ENCODE data around the gene ANKRD2.

The ANKRD2 gene

GRCh38 chr10:97590082-97590747 is 17.6 kb downstream of the ANKRD2 start:
- Histone ChIP-seq H3K4me1 (ENCODE audit: control insufficient read depth in 1 of 2, insufficient read depth in 2 of 2, low read length in 2 of 2) (peaks cover 3 to 4% of the 10 kb centered on the region in 2 experiments), H3K79me1 (ENCODE audit: low read length) (no peaks in the 10 kb centered on the region), H3K36me3 (ENCODE audit: control insufficient read depth in 1 of 2, insufficient read depth in 2 of 2, low read length in 2 of 2) (no peaks in the 10 kb centered on the region), H2AFZ (ENCODE audit: insufficient read depth, low read length, poor library complexity) (no peak overlapping the region), H4K12ac (ENCODE audit: low read depth, low read length) (no peak overlapping the region), H3K4me2 (ENCODE audit: low read length) (no peak overlapping the region), H3K14ac (ENCODE audit: low read length) (no peak overlapping the region), H2BK120ac (ENCODE audit: insufficient read depth, low read length, poor library complexity) (no peak overlapping the region), H3K27me3 (ENCODE audit: insufficient read depth, low read length) (no peaks in the 10 kb centered on the region), H3K9ac (ENCODE audit: low read length) (no peak overlapping the region), H3K27ac (ENCODE audit: low read depth, low read length) (no peak overlapping the region), H3K4me3 (ENCODE audit: low read depth, low read length) (no peak overlapping the region), H2AK5ac (ENCODE audit: low read length) (no peak overlapping the region), H2BK5ac (ENCODE audit: low read depth, low read length, poor library complexity) (no peak overlapping the region), H3K9me3 (ENCODE audit: insufficient read depth, low read depth, low read length) (peaks cover 3% of the 10 kb centered on the region), H3K23ac (ENCODE audit: low read length) (no peak overlapping the region), H4K91ac (ENCODE audit: low read depth, low read length) (no peak overlapping the region), H3K79me2 (ENCODE audit: control insufficient read depth, insufficient read depth, low read length, poor library complexity) (no peaks in the 10 kb centered on the region), H3K4ac (ENCODE audit: low read depth, low read length) (no peak overlapping the region), H4K8ac (ENCODE audit: low read depth, low read length) (no peak overlapping the region), H2BK12ac (ENCODE audit: low read length) (no peak overlapping the region), H3K18ac (ENCODE audit: low read length) (no peak overlapping the region)
- DNase-seq: no peak
- WGBS (ENCODE audit: extremely low coverage, insufficient coverage, insufficient read length): no CpG with 5 or more reads among the region's 15 CpGs

- Histone ChIP-seq H2BK120ac (ENCODE audit: insufficient read depth, low read length, poor library complexity) (no peak overlapping the region), H3K23ac (ENCODE audit: low read length) (no peak overlapping the region), H3K9me3 (ENCODE audit: insufficient read depth, low read depth, low read length) (peaks cover 3% of the 10 kb centered on the region), H4K8ac (ENCODE audit: low read depth, low read length) (no peak overlapping the region), H2BK12ac (ENCODE audit: low read length) (no peak overlapping the region), H3K79me2 (ENCODE audit: control insufficient read depth, insufficient read depth, low read length, poor library complexity) (no peaks in the 10 kb centered on the region), H3K14ac (ENCODE audit: low read length) (no peak overlapping the region), H4K91ac (ENCODE audit: low read depth, low read length) (no peak overlapping the region), H3K4me2 (ENCODE audit: low read length) (no peak overlapping the region), H3K9ac (ENCODE audit: low read length) (no peak overlapping the region), H2BK5ac (ENCODE audit: low read depth, low read length, poor library complexity) (no peak overlapping the region), H3K27me3 (ENCODE audit: insufficient read depth, low read length) (no peaks in the 10 kb centered on the region), H2AK5ac (ENCODE audit: low read length) (no peak overlapping the region), H3K4me1 (ENCODE audit: control insufficient read depth in 1 of 2, insufficient read depth in 2 of 2, low read length in 2 of 2) (peaks cover 0 to under 1% of the 10 kb centered on the region in 2 experiments), H3K4ac (ENCODE audit: low read depth, low read length) (no peak overlapping the region), H2AFZ (ENCODE audit: insufficient read depth, low read length, poor library complexity) (no peak overlapping the region), H3K79me1 (ENCODE audit: low read length) (no peaks in the 10 kb centered on the region), H4K12ac (ENCODE audit: low read depth, low read length) (no peak overlapping the region), H3K18ac (ENCODE audit: low read length) (no peak overlapping the region), H3K4me3 (ENCODE audit: low read depth, low read length) (no peak overlapping the region), H3K27ac (ENCODE audit: low read depth, low read length) (no peak overlapping the region), H3K36me3 (ENCODE audit: control insufficient read depth in 1 of 2, insufficient read depth in 2 of 2, low read length in 2 of 2) (no peaks in the 10 kb centered on the region)
- DNase-seq: no peak
- WGBS (ENCODE audit: extremely low coverage, insufficient coverage, insufficient read length): no CpG with 5 or more reads among the region's 5 CpGs
These were observed 18.3 kb downstream of the ANKRD2 start for GRCh38 chr10:97590748-97591495.

GRCh38 chr10:97593421-97593820 is 20.8 kb downstream of the ANKRD2 start:
- no peak overlapping the region for H2BK120ac ChIP-seq (ENCODE audit: insufficient read depth, low read length, poor library complexity)
- no peak overlapping the region for H2AFZ ChIP-seq (ENCODE audit: insufficient read depth, low read length, poor library complexity)
- H3K4me3 ChIP-seq (ENCODE audit: low read depth, low read length): peak overlapping the region; percentile 14
- no peaks in the 10 kb centered on the region for H3K79me1 ChIP-seq (ENCODE audit: low read length)
- H3K4me1 ChIP-seq (ENCODE audit: control insufficient read depth in 1 of 2, insufficient read depth in 2 of 2, low read length in 2 of 2): peaks cover 4 to 6% of the 10 kb centered on the region in 2 experiments
- no peak for DNase-seq
- no peak overlapping the region for H3K27ac ChIP-seq (ENCODE audit: low read depth, low read length)
- no peaks in the 10 kb centered on the region for H3K79me2 ChIP-seq (ENCODE audit: control insufficient read depth, insufficient read depth, low read length, poor library complexity)
- no CpG with 5 or more reads among the region's 4 CpGs for WGBS (ENCODE audit: extremely low coverage, insufficient coverage, insufficient read length)
- H3K36me3 ChIP-seq (ENCODE audit: control insufficient read depth in 1 of 2, insufficient read depth in 2 of 2, low read length in 2 of 2): no peaks in the 10 kb centered on the region
- no peak overlapping the region for H3K9ac ChIP-seq (ENCODE audit: low read length)
- H3K4ac ChIP-seq (ENCODE audit: low read depth, low read length): no peak overlapping the region
- no peak overlapping the region for H3K14ac ChIP-seq (ENCODE audit: low read length)
- no peak overlapping the region for H2BK5ac ChIP-seq (ENCODE audit: low read depth, low read length, poor library complexity)
- no peaks in the 10 kb centered on the region for H3K27me3 ChIP-seq (ENCODE audit: insufficient read depth, low read length)
- H2AK5ac ChIP-seq (ENCODE audit: low read length): no peak overlapping the region
- H4K8ac ChIP-seq (ENCODE audit: low read depth, low read length): no peak overlapping the region
- no peak overlapping the region for H3K4me2 ChIP-seq (ENCODE audit: low read length)
- H3K23ac ChIP-seq (ENCODE audit: low read length): no peak overlapping the region
- H3K18ac ChIP-seq (ENCODE audit: low read length): no peak overlapping the region
- no peak overlapping the region for H4K91ac ChIP-seq (ENCODE audit: low read depth, low read length)
- H3K9me3 ChIP-seq (ENCODE audit: insufficient read depth, low read depth, low read length): peaks cover 3% of the 10 kb centered on the region
- no peak overlapping the region for H2BK12ac ChIP-seq (ENCODE audit: low read length)
- H4K12ac ChIP-seq (ENCODE audit: low read depth, low read length): no peak overlapping the region

GRCh38 chr10:97596101-97597082 is 23.8 kb downstream of the ANKRD2 start:
- no peak overlapping the region for H2BK120ac ChIP-seq (ENCODE audit: insufficient read depth, low read length, poor library complexity)
- no peak overlapping the region for H2AK5ac ChIP-seq (ENCODE audit: low read length)
- H3K4me3 ChIP-seq (ENCODE audit: low read depth, low read length): no peak overlapping the region
- H3K27me3 ChIP-seq (ENCODE audit: insufficient read depth, low read length): no peaks in the 10 kb centered on the region
- no peak overlapping the region for H3K14ac ChIP-seq (ENCODE audit: low read length)
- H3K18ac ChIP-seq (ENCODE audit: low read length): no peak overlapping the region
- no peak overlapping the region for H4K91ac ChIP-seq (ENCODE audit: low read depth, low read length)
- H3K79me1 ChIP-seq (ENCODE audit: low read length): no peaks in the 10 kb centered on the region
- peaks cover 4 to 6% of the 10 kb centered on the region in 2 experiments for H3K4me1 ChIP-seq (ENCODE audit: control insufficient read depth in 1 of 2, insufficient read depth in 2 of 2, low read length in 2 of 2)
- H2BK12ac ChIP-seq (ENCODE audit: low read length): no peak overlapping the region
- H3K36me3 ChIP-seq (ENCODE audit: control insufficient read depth in 1 of 2, insufficient read depth in 2 of 2, low read length in 2 of 2): no peaks in the 10 kb centered on the region
- no peak overlapping the region for H3K23ac ChIP-seq (ENCODE audit: low read length)
- no peak overlapping the region for H3K9ac ChIP-seq (ENCODE audit: low read length)
- WGBS (ENCODE audit: extremely low coverage, insufficient coverage, insufficient read length): no CpG with 5 or more reads among the region's 10 CpGs
- no peak overlapping the region for H4K8ac ChIP-seq (ENCODE audit: low read depth, low read length)
- H3K4ac ChIP-seq (ENCODE audit: low read depth, low read length): no peak overlapping the region
- no peak overlapping the region for H4K12ac ChIP-seq (ENCODE audit: low read depth, low read length)
- H3K9me3 ChIP-seq (ENCODE audit: insufficient read depth, low read depth, low read length): no peaks in the 10 kb centered on the region
- no peak overlapping the region for H3K4me2 ChIP-seq (ENCODE audit: low read length)
- H2BK5ac ChIP-seq (ENCODE audit: low read depth, low read length, poor library complexity): no peak overlapping the region
- no peak overlapping the region for H3K27ac ChIP-seq (ENCODE audit: low read depth, low read length)
- peak in 1 of 2 donors; percentile 34 for DNase-seq
- no peak overlapping the region for H2AFZ ChIP-seq (ENCODE audit: insufficient read depth, low read length, poor library complexity)
- no peaks in the 10 kb centered on the region for H3K79me2 ChIP-seq (ENCODE audit: control insufficient read depth, insufficient read depth, low read length, poor library complexity)

All from trophoblast cell (in vitro differentiated cells and primary cell).